CD4-positive, alpha-beta memory T cell (primary cell): ENCODE results near the gene SSRP1. TPM values are rescaled to one million over a fixed set of nuclear protein-coding genes. Genes with fewer than 3 reads are reported as not detected.

Source experiments
- CTCF ChIA-PET: fragments of 350-600 bp; sonication (Branson Sonifier 250); formaldehyde crosslinking; loops from one replicate; lab custom pipeline; 2021; ENCODE audit warnings: inconsistent platforms; ENCODE audit not compliant: partially characterized antibody; lab: Charles Lee
- POLR2A ChIA-PET: fragments of 350-600 bp; sonication (Branson Sonifier 250); formaldehyde crosslinking; loops from one replicate; lab custom pipeline; 2021; ENCODE audit not compliant: partially characterized antibody; lab: Charles Lee
- DNase-seq, 5 donors: peaks; one replicate each; pipeline versions ENCODE4 v3.0.0 to v3.0.0-alpha.2; 2020 to 2022; ENCODE audit warnings: mixed read lengths in 1 of 5
- H3K27ac ChIP-seq: one replicate; pipeline ENCODE4 v1.7.0; 2013; ENCODE audit warnings: low read depth, low read length
- H3K27me3 ChIP-seq: 2 replicates; pipeline ENCODE4 v1.7.0; 2013; ENCODE audit warnings: mild to moderate bottlenecking, low read length, moderate library complexity; ENCODE audit not compliant: insufficient read depth
- H3K36me3 ChIP-seq: 2 replicates; pipeline ENCODE4 v1.7.0; 2013; ENCODE audit warnings: mild to moderate bottlenecking, low read length, moderate library complexity; ENCODE audit not compliant: insufficient read depth
- H3K4me1 ChIP-seq: 2 replicates; pipeline ENCODE4 v1.7.0; 2013; ENCODE audit warnings: mild to moderate bottlenecking, low read length, moderate library complexity; ENCODE audit not compliant: insufficient read depth
- H3K4me3 ChIP-seq, 2 donors: one replicate each; pipeline ENCODE4 v1.7.0; 2013; ENCODE audit warnings: low read length in 2 of 2, mild to moderate bottlenecking in 1 of 2
- H3K9me3 ChIP-seq, 2 donors: one replicate each; pipeline ENCODE4 v1.7.0; 2013; ENCODE audit warnings: low read length in 2 of 2, control low read depth in 1 of 2; ENCODE audit not compliant: control insufficient read depth in 1 of 2
- H3K27ac Mint-ChIP-seq, 7 donors: one replicate each; pipeline ENCODE4 v1.8.0; 2020 to 2021; ENCODE audit warnings: mixed read lengths in 7 of 7, mild to moderate bottlenecking in 6 of 7, inconsistent platforms in 3 of 7, moderate library complexity in 3 of 7
- H3K27me3 Mint-ChIP-seq, 2 donors: one replicate each; pipeline ENCODE4 v1.8.0; 2020 to 2021; ENCODE audit warnings: mixed read lengths in 2 of 2
- H3K36me3 Mint-ChIP-seq, 2 donors: one replicate each; pipeline ENCODE4 v1.8.0; 2020 to 2021; ENCODE audit warnings: mixed read lengths in 2 of 2, inconsistent platforms in 1 of 2, mild to moderate bottlenecking in 1 of 2
- H3K4me1 Mint-ChIP-seq, 4 donors: one replicate each; pipeline ENCODE4 v1.8.0; 2020 to 2021; ENCODE audit warnings: mixed read lengths in 4 of 4, mild to moderate bottlenecking in 1 of 4
- H3K4me3 Mint-ChIP-seq, 8 donors: one replicate each; pipeline ENCODE4 v1.8.0; 2020 to 2021; ENCODE audit warnings: mixed read lengths in 8 of 8, mild to moderate bottlenecking in 7 of 8, moderate library complexity in 6 of 8, inconsistent platforms in 3 of 8
- H3K9me3 Mint-ChIP-seq, 8 donors: one replicate each; pipeline ENCODE4 v1.8.0; 2020 to 2021; ENCODE audit warnings: mixed read lengths in 8 of 8, mild to moderate bottlenecking in 5 of 8, inconsistent platforms in 3 of 8, moderate library complexity in 1 of 8
- intact Hi-C: fragments of 100-400 bp; cut with micrococcal nuclease; formaldehyde crosslinking; loops from one replicate; pipeline ENCODE4 v1.15.1; 2023
- polyA plus RNA-seq, 2 donors: library from polyadenylated mRNA; unstranded; fragments of 300-500 nt; fragmentation: Illumina TruSeq; gene quantifications; one replicate each; pipeline ENCODE4 v1.2.3, GENCODE V29; 2021
- total RNA-seq, 2 experiments: library from RNA; stranded (reverse); gene quantifications; one replicate each; pipeline ENCODE4 v1.2.3, GENCODE V29; 2021

SSRP1 gene
- total and polyA plus RNA-seq, 4 experiments from 2014 or later = 19.6 to 74.3 (median 55.6) TPM

DNA sequence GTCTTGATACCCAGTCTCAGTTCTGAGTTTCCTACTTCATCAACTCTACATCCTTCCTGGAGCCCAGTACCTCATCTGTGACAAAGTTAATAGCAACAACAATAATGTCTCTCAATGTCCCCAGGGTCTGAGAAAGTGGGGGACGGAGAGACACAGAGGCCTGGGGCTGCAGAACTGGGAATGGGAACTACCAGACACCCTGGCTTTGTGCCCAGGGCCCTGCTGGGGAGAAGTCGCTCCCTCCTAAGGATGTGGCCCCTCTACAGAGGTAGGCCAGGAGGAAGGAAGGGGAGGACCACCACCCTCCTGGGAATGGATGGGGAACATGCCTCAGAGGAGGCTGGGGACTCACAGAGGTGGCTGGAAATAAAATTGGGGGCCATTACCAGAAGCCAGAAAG is 39.8 kb upstream of the SSRP1 start:
- no peak overlapping the region for H3K27ac Mint-ChIP-seq
- ChIA-PET POLR2A (no interaction called here), CTCF (no interaction called here)
- H3K36me3 ChIP-seq = no peaks in the 10 kb centered on the region
- H3K4me1 ChIP-seq = no peaks in the 10 kb centered on the region
- H3K4me1 Mint-ChIP-seq = no peaks in the 10 kb centered on the region
- intact Hi-C loops = no loop called here
- peaks cover 4 to 15% of the 10 kb centered on the region in 2 donors for H3K27me3 Mint-ChIP-seq
- H3K9me3 Mint-ChIP-seq = peaks cover 0 to 2% (median 0%) of the 10 kb centered on the region in 8 donors
- H3K27ac ChIP-seq = no peak overlapping the region
- no peak for DNase-seq
- H3K27me3 ChIP-seq = no peaks in the 10 kb centered on the region
- no peaks in the 10 kb centered on the region for H3K36me3 Mint-ChIP-seq
- H3K9me3 ChIP-seq = no peaks in the 10 kb centered on the region
- H3K4me3 Mint-ChIP-seq = no peak overlapping the region
- no peak overlapping the region for H3K4me3 ChIP-seq

DNA sequence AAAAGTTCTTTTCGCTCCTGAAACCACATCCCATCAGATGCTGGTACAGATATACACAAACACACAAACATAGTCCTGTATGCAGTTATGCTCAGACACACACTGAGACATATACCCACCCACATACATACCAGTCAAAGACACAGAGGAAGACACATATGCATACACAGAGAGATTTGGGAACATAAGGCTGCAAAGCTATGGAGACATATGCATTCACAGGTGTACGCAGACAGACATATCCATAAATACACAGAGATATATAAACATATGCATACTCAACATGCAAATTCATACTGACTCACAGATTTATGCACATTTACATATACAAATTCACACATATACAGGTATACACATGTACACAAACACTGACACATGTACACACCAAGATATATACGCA is 39.3 kb upstream of the SSRP1 start:
- intact Hi-C loops = no loop called here
- DNase-seq = no peak
- Mint-ChIP-seq H3K36me3 (no peaks in the 10 kb centered on the region), H3K27ac (no peak overlapping the region), H3K4me1 (no peaks in the 10 kb centered on the region), H3K4me3 (no peak overlapping the region), H3K9me3 (peaks cover 0 to 2% (median 0%) of the 10 kb centered on the region in 8 donors), H3K27me3 (peaks cover 3 to 13% of the 10 kb centered on the region in 2 donors)
- no peak overlapping the region for H3K4me3 ChIP-seq
- H3K27me3 ChIP-seq = no peaks in the 10 kb centered on the region
- no peaks in the 10 kb centered on the region for H3K4me1 ChIP-seq
- H3K36me3 ChIP-seq = no peaks in the 10 kb centered on the region
- H3K27ac ChIP-seq = no peak overlapping the region
- ChIA-PET POLR2A (no interaction called here), CTCF (no interaction called here)
- no peaks in the 10 kb centered on the region for H3K9me3 ChIP-seq

DNA sequence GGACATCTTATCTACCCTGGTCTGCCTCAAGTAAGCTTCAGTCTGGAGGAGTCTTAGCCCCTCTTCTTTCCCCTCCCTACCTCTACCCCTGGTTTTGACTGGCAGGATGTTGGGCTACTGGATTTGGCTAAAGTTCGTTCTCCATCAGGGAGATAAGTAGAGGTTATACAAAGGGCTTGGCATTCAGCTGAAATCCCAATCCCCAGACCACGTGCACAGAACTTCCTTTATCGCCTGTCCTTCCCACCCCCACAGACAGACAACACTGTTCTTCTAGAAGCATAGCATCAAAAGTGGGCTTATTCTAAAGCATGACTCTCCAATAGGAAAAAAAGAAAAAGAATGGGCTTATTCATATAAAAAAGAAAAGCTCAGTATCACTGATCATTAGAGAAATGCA is 37.5 kb upstream of the SSRP1 start:
- ChIA-PET POLR2A (no interaction called here), CTCF (interaction anchor here (0.8 to 1.7 kb wide), 2 partner anchors 27 to 120 kb away, joined by 3 to 5 read pairs; no protein-coding TSS in a partner anchor)
- Mint-ChIP-seq H3K27me3 (peaks cover 3 to 5% of the 10 kb centered on the region in 2 donors), H3K4me1 (no peaks in the 10 kb centered on the region), H3K27ac (no peak overlapping the region), H3K36me3 (no peaks in the 10 kb centered on the region), H3K9me3 (no peaks in the 10 kb centered on the region), H3K4me3 (no peak overlapping the region)
- DNase-seq = no peak
- intact Hi-C loops = no loop called here
- no peaks in the 10 kb centered on the region for H3K4me1 ChIP-seq
- H3K9me3 ChIP-seq = no peaks in the 10 kb centered on the region
- H3K36me3 ChIP-seq = no peaks in the 10 kb centered on the region
- no peak overlapping the region for H3K27ac ChIP-seq
- no peaks in the 10 kb centered on the region for H3K27me3 ChIP-seq
- no peak overlapping the region for H3K4me3 ChIP-seq

DNA sequence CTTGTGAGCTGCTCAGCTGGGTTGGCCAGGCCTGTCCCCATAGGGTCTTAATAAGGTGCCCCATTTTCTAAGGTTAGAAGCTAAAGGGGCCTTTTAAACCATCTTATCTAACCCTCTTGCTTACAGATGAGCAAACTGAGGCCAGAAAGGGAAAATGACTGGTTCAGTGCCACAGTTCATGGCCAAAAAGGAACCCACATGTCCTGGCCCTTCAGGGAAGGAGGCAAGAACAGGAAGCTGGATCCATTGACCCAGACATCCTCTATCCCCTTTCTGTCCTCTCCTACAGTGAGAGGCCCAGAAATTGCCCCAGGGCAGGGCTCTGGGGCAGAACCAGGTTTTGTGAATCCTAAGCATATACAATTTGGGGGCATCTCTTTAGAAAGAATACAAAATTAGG is 35.2 kb upstream of the SSRP1 start:
- peaks cover 0 to 2% of the 10 kb centered on the region in 2 donors for H3K27me3 Mint-ChIP-seq
- DNase-seq = no peak
- POLR2A ChIA-PET = no interaction called here
- Histone ChIP-seq H3K4me1 (no peaks in the 10 kb centered on the region), H3K9me3 (no peaks in the 10 kb centered on the region), H3K36me3 (no peaks in the 10 kb centered on the region), H3K27ac (no peak overlapping the region), H3K27me3 (no peaks in the 10 kb centered on the region), H3K4me3 (no peak overlapping the region)
- no peak overlapping the region for H3K27ac Mint-ChIP-seq
- CTCF ChIA-PET = no interaction called here
- H3K36me3 Mint-ChIP-seq = no peaks in the 10 kb centered on the region
- no peaks in the 10 kb centered on the region for H3K4me1 Mint-ChIP-seq
- H3K4me3 Mint-ChIP-seq = no peak overlapping the region
- peaks cover 0 to 2% (median 0%) of the 10 kb centered on the region in 8 donors for H3K9me3 Mint-ChIP-seq
- intact Hi-C loops = no loop called here

- CTCF ChIA-PET = no interaction called here
- no peaks in the 10 kb centered on the region for H3K27me3 ChIP-seq
- H3K27me3 Mint-ChIP-seq = peaks cover 0 to 2% of the 10 kb centered on the region in 2 donors
- no peak overlapping the region for H3K4me3 Mint-ChIP-seq
- intact Hi-C loops = no loop called here
- H3K36me3 ChIP-seq = no peaks in the 10 kb centered on the region
- H3K36me3 Mint-ChIP-seq = no peaks in the 10 kb centered on the region
- no peak for DNase-seq
- no peaks in the 10 kb centered on the region for H3K4me1 Mint-ChIP-seq
- no peak overlapping the region for H3K4me3 ChIP-seq
- no peaks in the 10 kb centered on the region for H3K4me1 ChIP-seq
- no peaks in the 10 kb centered on the region for H3K9me3 ChIP-seq
- no peak overlapping the region for H3K27ac ChIP-seq
- no peak overlapping the region for H3K27ac Mint-ChIP-seq
- POLR2A ChIA-PET = no interaction called here
- H3K9me3 Mint-ChIP-seq = peaks cover 0 to 2% (median 0%) of the 10 kb centered on the region in 8 donors
These were observed 34.6 kb upstream of the SSRP1 start for GRCh38 chr11:57370251-57370650.

- H3K4me3 ChIP-seq = no peak overlapping the region
- H3K27ac ChIP-seq = no peak overlapping the region
- no peaks in the 10 kb centered on the region for H3K27me3 ChIP-seq
- H3K36me3 Mint-ChIP-seq = no peaks in the 10 kb centered on the region
- ChIA-PET POLR2A (no interaction called here), CTCF (no interaction called here)
- no peaks in the 10 kb centered on the region for H3K36me3 ChIP-seq
- no peak for DNase-seq
- no peak overlapping the region for H3K4me3 Mint-ChIP-seq
- H3K4me1 ChIP-seq = no peaks in the 10 kb centered on the region
- intact Hi-C loops = no loop called here
- no peak overlapping the region for H3K27ac Mint-ChIP-seq
- peaks cover 0 to 2% (median 0%) of the 10 kb centered on the region in 8 donors for H3K9me3 Mint-ChIP-seq
- H3K27me3 Mint-ChIP-seq = peaks cover 0 to 2% of the 10 kb centered on the region in 2 donors
- no peaks in the 10 kb centered on the region for H3K9me3 ChIP-seq
- no peaks in the 10 kb centered on the region for H3K4me1 Mint-ChIP-seq
These were observed 33.1 kb upstream of the SSRP1 start for GRCh38 chr11:57368845-57369232.

DNA sequence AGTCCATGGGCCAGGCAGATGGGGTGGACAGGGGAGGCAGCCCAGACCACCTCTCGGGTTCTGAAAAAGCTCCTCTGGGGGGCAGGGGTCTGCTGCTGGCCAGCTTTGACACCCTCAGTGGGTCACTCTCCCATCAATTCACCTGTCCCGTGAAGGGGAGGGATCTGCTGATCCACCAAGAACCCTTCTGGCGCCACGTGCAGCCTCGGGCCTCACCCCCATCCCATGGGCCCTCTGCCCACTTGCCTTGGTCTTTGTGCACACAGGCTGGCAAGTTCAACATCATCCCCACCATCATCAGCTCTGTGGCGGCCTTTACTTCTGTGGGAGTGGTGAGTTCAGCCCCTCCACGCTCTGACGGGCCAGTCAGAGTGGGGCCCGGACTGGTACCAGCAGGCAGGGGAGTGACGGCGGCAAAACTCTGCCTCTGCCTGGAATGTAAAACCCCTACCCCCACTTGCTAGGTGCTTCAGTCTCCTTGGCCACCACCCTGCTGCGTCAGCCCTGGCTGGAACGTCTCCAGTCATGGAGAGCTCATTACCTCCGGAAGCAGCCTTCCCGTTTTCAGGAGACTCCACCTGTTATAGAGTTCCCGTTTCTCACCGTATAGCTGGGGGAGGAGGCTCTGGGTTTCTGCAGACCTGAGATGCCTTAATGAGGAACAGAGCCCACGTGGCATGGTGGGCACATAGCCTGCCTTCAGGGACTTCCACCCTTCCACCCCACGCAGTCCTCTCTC is 32.6 kb upstream of the SSRP1 start:
- CTCF ChIA-PET = interaction anchor here (1.3 kb wide), 1 partner anchor 19 kb away, joined by 4 read pairs; no protein-coding TSS in a partner anchor
- Mint-ChIP-seq H3K27ac (no peak overlapping the region), H3K27me3 (peaks cover 2 to 4% of the 10 kb centered on the region in 2 donors), H3K4me3 (no peak overlapping the region), H3K4me1 (no peaks in the 10 kb centered on the region), H3K9me3 (peaks cover 0 to 2% (median 0%) of the 10 kb centered on the region in 8 donors), H3K36me3 (no peaks in the 10 kb centered on the region)
- intact Hi-C loops = no loop called here
- DNase-seq = no peak
- no peaks in the 10 kb centered on the region for H3K27me3 ChIP-seq
- H3K4me1 ChIP-seq = no peaks in the 10 kb centered on the region
- no peaks in the 10 kb centered on the region for H3K36me3 ChIP-seq
- H3K4me3 ChIP-seq = no peak overlapping the region
- POLR2A ChIA-PET = no interaction called here
- no peak overlapping the region for H3K27ac ChIP-seq
- H3K9me3 ChIP-seq = no peaks in the 10 kb centered on the region
